Ishikawa (cell line): ENCODE data around the gene TRERF1.

Source experiments
- CEBPB ChIP-seq: IDR thresholded peaks from 2 replicates; pipeline ENCODE4 v1.6.1; 2012
- EP300 ChIP-seq: IDR thresholded peaks from 2 replicates; pipeline ENCODE4 v1.6.1; 2012; ENCODE audit warnings: borderline replicate concordance
- MAX ChIP-seq: IDR thresholded peaks from 2 replicates; pipeline ENCODE4 v1.6.1; 2012
- NFIC ChIP-seq: IDR thresholded peaks from 2 replicates; pipeline ENCODE4 v1.6.1; 2012
- TAF1 ChIP-seq: IDR thresholded peaks from 2 replicates; pipeline ENCODE4 v1.6.1; 2012; ENCODE audit warnings: low read depth, mild to moderate bottlenecking
- YY1 ChIP-seq: IDR thresholded peaks from 2 replicates; pipeline ENCODE4 v1.6.1; 2012; ENCODE audit warnings: low read depth
- TF ChIP-seq, protein P1 (sequence below): IDR thresholded peaks from 2 replicates; pipeline ENCODE4 v1.6.1; 2012

DNA sequence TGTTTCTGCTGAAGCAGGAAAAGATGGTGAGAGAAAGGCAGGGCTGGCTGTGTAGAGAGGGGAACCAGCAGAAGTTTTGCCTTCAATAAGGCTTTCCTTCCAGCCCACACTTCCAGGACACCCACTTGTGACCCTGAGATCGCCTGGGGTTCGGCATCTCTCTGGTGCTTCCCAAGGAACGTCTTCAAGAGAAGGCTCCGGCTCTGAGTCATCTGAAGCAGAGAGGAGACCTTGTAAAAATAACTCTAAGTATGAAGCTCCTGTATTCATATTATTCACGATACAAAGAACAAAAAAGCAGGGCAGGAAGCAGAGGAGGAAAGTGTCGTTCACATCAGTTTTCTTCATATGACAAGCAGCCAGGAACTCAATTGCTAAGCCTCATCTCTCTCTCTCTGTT lies 138.7 kb downstream of the TRERF1 start:
- TF ChIP-seq YY1: no peak
- TF ChIP-seq, protein P1, sequence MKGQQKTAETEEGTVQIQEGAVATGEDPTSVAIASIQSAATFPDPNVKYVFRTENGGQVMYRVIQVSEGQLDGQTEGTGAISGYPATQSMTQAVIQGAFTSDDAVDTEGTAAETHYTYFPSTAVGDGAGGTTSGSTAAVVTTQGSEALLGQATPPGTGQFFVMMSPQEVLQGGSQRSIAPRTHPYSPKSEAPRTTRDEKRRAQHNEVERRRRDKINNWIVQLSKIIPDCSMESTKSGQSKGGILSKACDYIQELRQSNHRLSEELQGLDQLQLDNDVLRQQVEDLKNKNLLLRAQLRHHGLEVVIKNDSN: no peak
- no peak for TF ChIP-seq TAF1
- TF ChIP-seq MAX: no peak
- no peak for TF ChIP-seq NFIC
- no peak for TF ChIP-seq CEBPB
- no peak for TF ChIP-seq EP300
